Keratinocyte (primary cell): ENCODE data around the gene C1GALT1C1L. TPM values are rescaled to one million over a fixed set of nuclear protein-coding genes. Genes with fewer than 3 reads are reported as not detected.

Experiments
- DNase-seq: peaks from one replicate; pipeline ENCODE4 v3.0.0-alpha.2; 2011; ENCODE audit warnings: low read depth, missing footprints, low spot score
- FAIRE-seq: peaks from 2 replicates; lab custom pipeline; 2011; peaks lifted over from hg19 to GRCh38; lab: Jason Lieb, UNC
- H2AFZ ChIP-seq: 2 replicates; pipeline ENCODE4 v1.6.0; 2012; ENCODE audit warnings: low read length, control low read depth, inconsistent platforms; ENCODE audit not compliant: control insufficient read depth
- H3K27ac ChIP-seq: 2 replicates; pipeline ENCODE4 v1.5.1; 2011; ENCODE audit warnings: low read length; ENCODE audit not compliant: control insufficient read depth, insufficient read depth
- H3K27me3 ChIP-seq: 3 replicates; pipeline ENCODE4 v1.6.0; 2011; ENCODE audit warnings: low read length; ENCODE audit not compliant: control insufficient read depth, insufficient read depth; ENCODE audit errors: extremely low read depth
- H3K36me3 ChIP-seq, 2 experiments: 2 replicates in 1 of 2; 3 replicates in 1 of 2; pipeline ENCODE4 v1.5.1; 2011; ENCODE audit warnings: low read length in 2 of 2, mild to moderate bottlenecking in 1 of 2; ENCODE audit not compliant: control insufficient read depth in 2 of 2, insufficient read depth in 2 of 2; ENCODE audit errors: extremely low read depth in 1 of 2
- H3K4me1 ChIP-seq: 3 replicates; pipeline ENCODE4 v1.5.1; 2011; ENCODE audit warnings: low read length; ENCODE audit not compliant: control insufficient read depth, insufficient read depth; ENCODE audit errors: extremely low read depth
- H3K4me2 ChIP-seq: 3 replicates; pipeline ENCODE4 v1.6.0; 2011; ENCODE audit warnings: low read depth, low read length; ENCODE audit not compliant: control insufficient read depth, insufficient read depth; ENCODE audit errors: extremely low read depth
- H3K4me3 ChIP-seq, 3 experiments: fragments of 200-600 bp in 1 of 3; sonication (generic) in 1 of 3; 2 replicates in 2 of 3; 3 replicates in 1 of 3; pipeline ENCODE4 v1.5.1; 2011 to 2016; ENCODE audit warnings: low read length in 3 of 3, mild to moderate bottlenecking in 3 of 3, control low read depth in 2 of 3, inconsistent platforms in 1 of 3, low read depth in 1 of 3, mixed read lengths in 1 of 3, mixed run types in 1 of 3, moderate library complexity in 1 of 3; ENCODE audit not compliant: control insufficient read depth in 2 of 3, insufficient read depth in 2 of 3; ENCODE audit errors: extremely low read depth in 1 of 3
- H3K79me2 ChIP-seq: 2 replicates; pipeline ENCODE4 v1.6.0; 2012; ENCODE audit warnings: low read length; ENCODE audit not compliant: control insufficient read depth, insufficient read depth
- H3K9ac ChIP-seq: 3 replicates; pipeline ENCODE4 v1.6.0; 2011; ENCODE audit warnings: low read length; ENCODE audit not compliant: control insufficient read depth, insufficient read depth; ENCODE audit errors: extremely low read depth
- H3K9me1 ChIP-seq: 3 replicates; pipeline ENCODE4 v1.6.0; 2011; ENCODE audit warnings: low read length; ENCODE audit not compliant: control insufficient read depth, insufficient read depth; ENCODE audit errors: extremely low read depth
- H3K9me3 ChIP-seq: 2 replicates; pipeline ENCODE4 v1.5.1; 2012; ENCODE audit warnings: low read depth, low read length; ENCODE audit not compliant: control insufficient read depth
- H4K20me1 ChIP-seq: 3 replicates; pipeline ENCODE4 v1.6.0; 2011; ENCODE audit warnings: low read length; ENCODE audit not compliant: control insufficient read depth, insufficient read depth; ENCODE audit errors: extremely low read depth
- EZH2 ChIP-seq: IDR thresholded peaks from one replicate; pipeline ENCODE4 v1.6.1; 2012; ENCODE audit warnings: inconsistent platforms, mild to moderate bottlenecking, low read length, moderate library complexity
- dilution Hi-C: fragments of 300-500 bp; cut with MboI; formaldehyde crosslinking; loops from one replicate; pipeline ENCODE4 v1.7.0; 2020; ENCODE audit warnings: low sequenced_read_pairs; ENCODE audit not compliant: extremely low pct_ligation_motif_present
- polyA plus RNA-seq, 5 experiments: library from polyadenylated mRNA; depleted of rRNA in 3 of 5; stranded (reverse) in 3 of 5; stranded (forward) in 1 of 5; unstranded in 1 of 5; fragments of >200 nt; gene quantifications; 1 replicate in 1 of 5; 2 replicates in 3 of 5; 3 replicates in 1 of 5; pipeline versions ENCODE4 v1.2.1 to v1.2.3, GENCODE V29; 2011 to 2012; ENCODE audit warnings: missing spikeins in 2 of 5, low read depth in 1 of 5, low replicate concordance in 1 of 5
- TF ChIP-seq, protein P1 (sequence below), 3 experiments: IDR thresholded peaks in 1 of 3; conservative IDR thresholded peaks in 1 of 3; optimal IDR thresholded peaks in 1 of 3; 2 replicates in 2 of 3; 3 replicates in 1 of 3; pipeline versions ENCODE3 to v1.5.1; 2011; ENCODE audit warnings: low read length in 3 of 3, mild to moderate bottlenecking in 3 of 3, moderate library complexity in 2 of 3, control low read depth in 1 of 3, inconsistent platforms in 1 of 3; ENCODE audit not compliant: insufficient read depth in 2 of 3; ENCODE audit errors: extremely low read depth in 1 of 3

Gene C1GALT1C1L
- polyA plus RNA-seq, 1 donor (not counting 4 experiments of a cell fraction or from before 2014, with no cell fraction given) = 0.28 TPM

DNA sequence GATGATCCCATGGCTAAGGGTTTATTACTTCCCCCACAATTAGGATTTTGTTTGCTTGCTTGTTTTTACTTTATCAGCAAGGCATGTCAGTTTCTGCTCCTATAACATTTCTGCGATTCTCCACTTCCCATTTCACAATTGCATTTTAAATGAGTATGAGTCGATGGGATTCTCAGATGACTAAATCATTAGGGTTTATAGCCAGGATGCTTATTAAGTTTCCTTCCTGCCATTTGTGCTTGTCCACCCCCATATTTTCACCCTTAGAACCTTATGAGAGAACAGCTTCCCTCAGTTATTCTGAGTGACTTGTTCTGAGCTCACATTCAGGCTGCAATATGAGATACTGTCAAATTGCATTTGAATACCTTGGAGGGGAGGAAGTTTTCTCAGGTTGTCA lies 37.9 kb upstream of the C1GALT1C1L start:
- Histone ChIP-seq H2AFZ (no peak overlapping the region), H4K20me1 (no peaks in the 10 kb centered on the region), H3K79me2 (no peaks in the 10 kb centered on the region), H3K36me3 (no peaks in the 10 kb centered on the region), H3K9ac (no peak overlapping the region), H3K4me2 (no peak overlapping the region), H3K9me1 (no peaks in the 10 kb centered on the region), H3K27me3 (no peaks in the 10 kb centered on the region), H3K27ac (no peak overlapping the region), H3K4me1 (peaks cover 5% of the 10 kb centered on the region), H3K4me3 (no peak overlapping the region), H3K9me3 (no peaks in the 10 kb centered on the region)
- dilution Hi-C loops = no loop called here
- DNase-seq (no peak), FAIRE-seq (no peak)
- no peak for TF ChIP-seq EZH2
- TF ChIP-seq, protein P1, sequence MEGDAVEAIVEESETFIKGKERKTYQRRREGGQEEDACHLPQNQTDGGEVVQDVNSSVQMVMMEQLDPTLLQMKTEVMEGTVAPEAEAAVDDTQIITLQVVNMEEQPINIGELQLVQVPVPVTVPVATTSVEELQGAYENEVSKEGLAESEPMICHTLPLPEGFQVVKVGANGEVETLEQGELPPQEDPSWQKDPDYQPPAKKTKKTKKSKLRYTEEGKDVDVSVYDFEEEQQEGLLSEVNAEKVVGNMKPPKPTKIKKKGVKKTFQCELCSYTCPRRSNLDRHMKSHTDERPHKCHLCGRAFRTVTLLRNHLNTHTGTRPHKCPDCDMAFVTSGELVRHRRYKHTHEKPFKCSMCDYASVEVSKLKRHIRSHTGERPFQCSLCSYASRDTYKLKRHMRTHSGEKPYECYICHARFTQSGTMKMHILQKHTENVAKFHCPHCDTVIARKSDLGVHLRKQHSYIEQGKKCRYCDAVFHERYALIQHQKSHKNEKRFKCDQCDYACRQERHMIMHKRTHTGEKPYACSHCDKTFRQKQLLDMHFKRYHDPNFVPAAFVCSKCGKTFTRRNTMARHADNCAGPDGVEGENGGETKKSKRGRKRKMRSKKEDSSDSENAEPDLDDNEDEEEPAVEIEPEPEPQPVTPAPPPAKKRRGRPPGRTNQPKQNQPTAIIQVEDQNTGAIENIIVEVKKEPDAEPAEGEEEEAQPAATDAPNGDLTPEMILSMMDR (optimal IDR thresholded peaks at IDR 0.05 in 1 of 3, IDR thresholded peaks at IDR 0.05 in 1 of 3, conservative IDR thresholded peaks at IDR 0.05 in 1 of 3; ENCODE audit: extremely low read depth in 1 of 3, insufficient read depth in 2 of 3, low read length in 3 of 3) = no peak

DNA sequence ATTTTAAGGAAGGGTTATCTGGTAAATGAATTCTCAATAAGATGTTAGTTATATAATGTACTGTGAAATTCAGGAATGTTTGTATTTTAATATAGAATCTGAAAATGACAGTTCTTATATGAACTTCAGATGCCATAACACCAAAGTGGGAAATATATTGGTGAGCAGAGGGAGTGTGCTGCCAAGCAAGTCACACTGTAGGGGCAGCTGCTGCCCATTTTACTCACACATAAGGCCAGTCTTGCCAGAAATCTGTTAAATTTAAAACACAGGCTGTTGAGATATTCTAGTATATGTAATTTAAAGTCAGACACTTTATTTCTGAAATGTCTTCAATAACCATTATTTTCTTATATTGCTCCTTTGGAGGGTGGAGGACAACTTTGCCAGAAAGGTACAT lies 34.6 kb upstream of the C1GALT1C1L start:
- TF ChIP-seq, protein P1 (optimal IDR thresholded peaks at IDR 0.05 in 1 of 3, IDR thresholded peaks at IDR 0.05 in 1 of 3, conservative IDR thresholded peaks at IDR 0.05 in 1 of 3; ENCODE audit: extremely low read depth in 1 of 3, insufficient read depth in 2 of 3, low read length in 3 of 3) = no peak
- no peak for TF ChIP-seq EZH2
- Histone ChIP-seq H2AFZ (no peak overlapping the region), H3K4me3 (no peak overlapping the region), H3K79me2 (no peaks in the 10 kb centered on the region), H3K27ac (no peak overlapping the region), H3K27me3 (no peaks in the 10 kb centered on the region), H3K9ac (no peak overlapping the region), H3K36me3 (no peaks in the 10 kb centered on the region), H3K4me1 (peaks cover 10% of the 10 kb centered on the region), H3K9me1 (no peaks in the 10 kb centered on the region), H3K9me3 (no peaks in the 10 kb centered on the region), H4K20me1 (no peaks in the 10 kb centered on the region), H3K4me2 (no peak overlapping the region)
- DNase-seq (no peak), FAIRE-seq (no peak)
- dilution Hi-C loops = no loop called here
